HG03045 (cell line): Measurements from ENCODE around the gene PTPN1.
"Not testable (repeated sequence)": the region's sequence is repeated elsewhere in the genome, so short reads cannot be mapped to it uniquely, and the experiment has no call there.

Experiments used
- ATAC-seq: cut with Tn5 transposase; IDR thresholded peaks from one replicate; pipeline ENCODE4 v1.9.1; 2021; ENCODE audit warnings: mild to moderate bottlenecking, moderate library complexity; ENCODE audit not compliant: unreplicated experiment

The PTPN1 gene

GRCh38 chr20:50527068-50527605 lies 17.0 kb downstream of the PTPN1 start:
- ATAC-seq, result no peak

GRCh38 chr20:50528129-50528528 lies 17.9 kb downstream of the PTPN1 start:
- no peak for ATAC-seq

DNA sequence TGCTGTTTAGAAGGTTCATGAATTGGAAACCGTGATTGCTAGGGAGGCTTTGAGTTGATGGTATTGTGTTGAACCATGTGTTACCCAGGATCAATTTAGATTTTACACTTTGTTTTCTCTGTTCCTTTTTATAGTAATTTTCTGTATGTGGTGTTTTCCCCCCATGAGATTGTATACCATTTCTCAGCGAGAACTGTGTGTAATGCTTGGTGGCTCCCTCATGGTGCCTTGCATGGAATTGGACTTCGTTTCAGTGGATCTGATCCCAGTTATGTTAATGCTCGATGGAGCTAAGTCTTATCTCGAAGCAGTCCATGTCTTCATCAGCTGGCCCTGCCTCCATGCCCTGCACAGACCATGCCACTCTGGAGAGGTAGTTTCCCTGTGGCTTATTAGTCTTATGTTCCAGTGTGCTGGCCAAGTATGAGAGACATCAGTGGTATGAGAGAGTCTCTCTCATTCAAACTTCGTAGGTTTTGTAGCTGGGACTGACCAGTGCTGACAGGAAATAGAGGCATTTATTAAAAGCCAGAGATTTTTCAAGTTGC lies 18.7 kb downstream of the PTPN1 start:
- no peak for ATAC-seq

- no peak for ATAC-seq
Measured at GRCh38 chr20:50532221-50532620, 22.0 kb downstream of the PTPN1 start.

GRCh38 chr20:50533061-50533460 lies 22.9 kb downstream of the PTPN1 start:
- no peak for ATAC-seq

DNA sequence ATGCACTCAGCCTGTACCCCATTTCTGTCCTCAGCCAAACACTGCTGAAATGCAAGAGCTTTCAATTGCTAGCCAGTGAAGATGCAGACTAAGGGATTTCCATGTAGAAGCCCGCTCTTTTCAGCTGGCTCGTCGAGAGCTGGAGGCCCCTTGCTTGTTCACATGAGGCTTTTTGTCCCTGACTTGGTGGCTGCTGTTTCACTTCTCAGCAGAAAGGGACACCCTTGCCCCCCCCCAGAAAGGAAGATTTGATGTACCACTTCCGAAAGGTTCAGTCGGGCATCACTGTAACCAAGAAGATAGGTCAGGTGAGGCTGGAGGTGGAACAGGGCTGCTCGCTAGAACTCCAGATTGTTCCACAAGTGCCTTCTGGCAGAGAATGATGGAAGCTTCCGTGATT lies 23.3 kb downstream of the PTPN1 start:
- no peak for ATAC-seq

DNA sequence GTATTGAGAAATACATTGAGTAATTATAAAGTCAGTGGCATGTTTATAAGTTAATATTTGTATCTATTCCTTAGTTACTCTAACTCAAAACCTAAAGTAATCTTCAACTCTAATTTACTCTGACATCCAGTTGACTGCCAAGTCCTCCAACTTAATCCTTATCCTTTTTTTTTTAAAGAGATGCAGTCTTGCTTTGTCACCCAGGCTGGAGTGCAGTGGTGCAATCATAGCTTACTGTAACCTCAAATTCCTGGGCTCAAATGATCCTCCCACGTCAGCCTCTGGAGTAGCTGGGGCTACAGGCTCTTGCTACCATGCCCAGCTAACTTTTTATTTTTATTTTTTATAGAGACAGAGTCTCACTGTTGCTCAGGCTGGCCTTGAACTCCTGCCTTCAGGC lies 24.4 kb downstream of the PTPN1 start:
- no peak for ATAC-seq

- no peak for ATAC-seq
Measured at GRCh38 chr20:50535162-50535561, 25.0 kb downstream of the PTPN1 start.

- no peak for ATAC-seq
Measured at GRCh38 chr20:50536333-50536732, 26.1 kb downstream of the PTPN1 start.

- no peak for ATAC-seq
Measured at GRCh38 chr20:50537546-50538201, 27.5 kb downstream of the PTPN1 start.

DNA sequence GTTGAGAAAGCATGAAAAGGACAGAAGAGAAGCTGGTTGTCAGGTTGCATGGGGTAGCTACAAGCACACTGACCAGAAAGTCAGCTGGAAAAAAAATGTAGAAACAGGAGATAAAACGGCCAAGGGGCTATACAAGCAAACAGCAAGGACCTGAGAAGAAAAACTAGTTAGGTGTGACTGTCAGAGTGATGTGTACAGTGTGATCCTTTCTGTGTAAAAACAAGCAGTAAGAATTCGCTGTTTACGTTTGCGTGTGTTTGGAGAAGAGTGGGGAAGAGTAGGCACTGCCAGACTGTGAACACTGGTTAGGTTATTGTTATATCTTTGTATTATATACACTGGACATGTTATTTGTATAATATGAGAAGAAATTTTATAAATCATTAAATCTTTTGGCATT lies 28.1 kb downstream of the PTPN1 start:
- no peak for ATAC-seq

DNA sequence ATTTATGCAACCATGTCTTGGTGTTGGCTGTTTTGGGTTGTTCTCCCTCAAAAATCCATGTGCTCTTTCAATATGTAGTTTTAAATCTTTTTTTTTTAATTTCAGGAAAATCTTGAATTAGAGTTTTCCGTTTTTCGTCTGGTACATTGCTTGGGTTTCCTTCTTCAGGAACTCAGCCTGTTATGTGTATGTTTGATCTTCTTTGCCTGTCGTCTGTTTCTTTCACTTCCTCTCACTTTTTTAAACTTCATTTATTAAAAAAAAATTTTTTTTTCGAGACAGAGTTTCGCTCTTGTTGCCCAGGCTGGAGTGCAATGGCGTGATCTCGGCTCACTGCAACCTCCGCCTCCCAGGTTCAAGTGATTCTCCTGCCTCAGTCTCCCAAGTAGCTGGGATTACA lies 29.6 kb downstream of the PTPN1 start:
- not testable (repeated sequence) for ATAC-seq

DNA sequence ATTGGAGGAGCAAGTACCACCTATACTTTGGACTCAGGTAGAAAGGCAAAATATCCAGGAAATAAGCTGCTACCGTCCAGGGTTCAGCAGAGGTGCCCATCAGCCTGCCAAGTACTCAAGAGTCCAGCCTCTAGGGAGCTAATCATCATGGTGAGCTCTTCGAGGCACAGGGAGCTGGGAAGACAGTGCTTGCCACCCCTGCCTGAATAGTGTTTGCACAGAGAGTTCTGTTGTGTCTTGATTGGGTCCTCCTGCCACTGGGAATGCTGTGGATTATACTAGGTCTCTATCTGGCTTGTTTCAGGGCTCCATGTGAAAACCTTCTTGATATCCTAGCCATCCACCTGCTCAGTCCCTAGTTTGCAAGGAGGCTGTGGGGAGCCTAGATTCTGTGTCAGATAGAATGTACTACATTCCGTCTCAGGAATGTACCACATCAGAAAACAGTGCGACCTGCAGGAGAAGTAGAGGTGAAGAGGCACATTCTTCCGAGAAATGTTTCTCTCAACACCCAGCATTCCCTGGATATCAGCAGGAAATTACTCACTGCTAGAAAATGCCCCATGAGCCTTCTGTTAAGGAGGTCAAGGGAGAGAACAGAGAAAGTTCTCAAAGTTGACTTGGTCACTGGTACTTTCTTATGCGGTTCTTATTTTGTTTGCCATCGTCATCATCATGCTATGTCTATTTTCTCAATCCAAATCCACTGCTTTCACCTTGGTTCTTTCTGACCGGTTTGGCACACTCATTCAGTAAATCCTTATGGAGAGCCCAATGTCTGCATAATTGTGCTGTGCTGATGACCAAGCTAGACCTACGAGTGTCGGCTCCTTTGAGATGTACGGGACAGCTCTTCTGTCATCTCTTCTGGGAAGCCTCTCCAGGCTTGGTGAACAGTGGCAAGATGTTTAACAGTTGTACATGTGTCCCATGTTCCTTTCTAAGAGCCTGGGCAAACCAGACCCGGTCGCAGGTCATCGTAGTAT lies 30.7 kb downstream of the PTPN1 start:
- ATAC-seq, result no peak

- ATAC-seq, result peak; percentile 44
Measured at GRCh38 chr20:50541606-50542041, 31.4 kb downstream of the PTPN1 start.

- no peak for ATAC-seq
Measured at GRCh38 chr20:50543326-50543725, 33.1 kb downstream of the PTPN1 start.

DNA sequence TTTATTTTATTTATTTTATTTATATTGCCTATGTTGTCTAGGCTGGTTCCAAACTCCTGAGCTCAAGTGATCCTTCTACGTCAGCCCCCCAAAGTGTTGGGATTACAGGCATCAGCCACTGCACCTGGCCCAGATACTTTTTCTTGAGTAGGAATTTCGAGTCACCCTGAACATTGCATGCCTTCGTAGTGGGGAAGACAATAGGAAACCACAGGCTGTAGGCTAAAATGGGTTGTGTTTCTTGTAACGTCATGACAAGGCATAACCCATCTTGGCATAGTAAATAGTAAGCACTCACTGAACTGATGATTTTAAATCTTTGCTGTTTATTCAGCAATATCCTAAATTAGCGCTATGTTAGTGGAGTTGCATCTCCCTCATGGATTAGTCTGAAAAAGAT lies 34.9 kb downstream of the PTPN1 start:
- ATAC-seq, result no peak

GRCh38 chr20:50546729-50547314 lies 36.6 kb downstream of the PTPN1 start:
- no peak for ATAC-seq

- no peak for ATAC-seq
Measured at GRCh38 chr20:50547964-50548363, 37.8 kb downstream of the PTPN1 start.

DNA sequence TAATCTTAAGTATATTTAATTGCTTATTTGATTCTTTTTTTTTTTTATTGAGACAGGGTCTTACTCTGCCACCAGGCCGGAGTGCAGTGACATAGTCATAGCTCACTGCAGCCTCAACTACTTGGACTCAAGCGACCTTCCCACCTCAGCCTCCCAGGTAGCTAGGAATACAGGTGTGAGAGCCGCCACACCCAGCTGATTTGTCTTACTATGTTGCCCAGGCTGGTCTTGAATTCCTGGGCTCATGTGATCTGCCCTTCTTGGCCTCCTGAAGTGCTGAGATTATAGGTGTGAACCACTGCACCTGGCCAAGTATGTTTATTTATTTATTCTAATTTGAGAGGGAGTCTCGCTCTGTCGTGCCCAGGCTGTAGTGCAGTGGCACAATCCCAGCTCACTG lies 38.2 kb downstream of the PTPN1 start:
- no peak for ATAC-seq

- no peak for ATAC-seq
Measured at GRCh38 chr20:50550531-50550930, 40.3 kb downstream of the PTPN1 start.

DNA sequence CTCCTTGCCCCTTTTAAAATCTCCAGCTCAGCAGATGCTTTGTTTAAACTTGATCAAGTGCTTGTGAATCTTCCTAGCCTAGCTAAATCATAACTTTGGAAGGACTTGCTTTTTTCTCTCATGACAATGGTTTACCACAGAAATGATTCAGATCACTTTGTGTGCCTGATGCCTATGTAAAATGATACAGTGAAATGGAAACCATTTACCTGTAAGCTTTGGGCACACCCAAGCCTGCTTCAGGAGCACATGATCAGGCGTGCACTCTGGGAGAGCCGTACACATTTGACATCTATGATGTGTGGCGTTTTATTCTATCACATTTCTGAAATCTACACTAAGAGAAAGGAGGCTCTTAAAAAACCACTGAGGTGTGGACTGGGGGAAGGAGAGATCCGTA lies 41.1 kb downstream of the PTPN1 start:
- ATAC-seq, result no peak
